Liver (tissue), 3 donors: ENCODE measurements around the gene RYR3.

Source experiments
- CTCF ChIP-seq: fragments of 150-350 bp; IDR thresholded peaks from 2 replicates; pipeline ENCODE4 v1.5.1; 2017; ENCODE audit warnings: improper control_type of control experiment, low read depth, low read length; ENCODE audit not compliant: missing input control
- GABPA ChIP-seq, 2 donors: IDR thresholded peaks in 1 of 2; conservative IDR thresholded peaks in 1 of 2; 2 replicates each; pipeline ENCODE4 v1.6.1; 2016; ENCODE audit warnings: antibody characterized with exemption in 2 of 2, mild to moderate bottlenecking in 1 of 2, moderate library complexity in 1 of 2
- HNF4G ChIP-seq: IDR thresholded peaks from 2 replicates; pipeline ENCODE4 v1.6.1; 2016; ENCODE audit warnings: antibody characterized with exemption
- MAX ChIP-seq: IDR thresholded peaks from 2 replicates; pipeline ENCODE4 v1.6.1; 2016; ENCODE audit warnings: antibody characterized with exemption
- SP1 ChIP-seq: IDR thresholded peaks from 2 replicates; pipeline ENCODE4 v1.6.1; 2018; ENCODE audit warnings: antibody characterized with exemption, mild to moderate bottlenecking
- TAF1 ChIP-seq: conservative IDR thresholded peaks from 2 replicates; pipeline ENCODE4 v1.6.1; 2016; ENCODE audit warnings: antibody characterized with exemption, mild to moderate bottlenecking
- donor health status: healthy.
- donor health status: healthy.

GRCh38 chr15:33903661-33904060 is 592.9 kb downstream of the RYR3 start:
- no peak for TF ChIP-seq CTCF
- no peak for TF ChIP-seq TAF1
- TF ChIP-seq MAX = no peak
- no peak for TF ChIP-seq SP1
- TF ChIP-seq GABPA (IDR thresholded peaks at IDR 0.05 in 1 of 2, conservative IDR thresholded peaks at IDR 0.05 in 1 of 2) = no peak
- no peak for TF ChIP-seq HNF4G
